PFSK-1 (cell line): ENCODE data around the gene ATP13A1.

Experiments used
- FOXP2 ChIP-seq: optimal IDR thresholded peaks from 2 replicates; pipeline ENCODE3; 2011; ENCODE audit warnings: borderline replicate concordance, control low read depth, inconsistent platforms; ENCODE audit not compliant: insufficient read depth; ENCODE audit errors: extremely low read length, extremely low read depth
- POLR2AphosphoS5 ChIP-seq: IDR thresholded peaks from 2 replicates; pipeline ENCODE4 v1.6.1; 2012; ENCODE audit warnings: low read depth, mild to moderate bottlenecking, control low read depth, low read length, moderate library complexity
- TAF1 ChIP-seq: IDR thresholded peaks from 2 replicates; pipeline ENCODE4 v1.6.1; 2012; ENCODE audit warnings: low read length, control low read depth, borderline replicate concordance; ENCODE audit not compliant: insufficient read depth

- TF ChIP-seq TAF1, result no peak
- TF ChIP-seq FOXP2, result no peak
- no peak for TF ChIP-seq POLR2AphosphoS5
These were observed 30.8 kb downstream of the ATP13A1 start for GRCh38 chr19:19632661-19633060.
